ENCODE results near the gene ALCAM. TPM values are rescaled to one million over a fixed set of nuclear protein-coding genes. Genes with fewer than 3 reads are reported as not detected.
A peak's percentile ranks its signal among the peaks of the same experiment; 100 is the strongest.

Gene ALCAM
- total and polyA plus RNA-seq, 2 donors (not counting 1 experiment from before 2014, with no cell fraction given), result 168 to 188 TPM

DNA sequence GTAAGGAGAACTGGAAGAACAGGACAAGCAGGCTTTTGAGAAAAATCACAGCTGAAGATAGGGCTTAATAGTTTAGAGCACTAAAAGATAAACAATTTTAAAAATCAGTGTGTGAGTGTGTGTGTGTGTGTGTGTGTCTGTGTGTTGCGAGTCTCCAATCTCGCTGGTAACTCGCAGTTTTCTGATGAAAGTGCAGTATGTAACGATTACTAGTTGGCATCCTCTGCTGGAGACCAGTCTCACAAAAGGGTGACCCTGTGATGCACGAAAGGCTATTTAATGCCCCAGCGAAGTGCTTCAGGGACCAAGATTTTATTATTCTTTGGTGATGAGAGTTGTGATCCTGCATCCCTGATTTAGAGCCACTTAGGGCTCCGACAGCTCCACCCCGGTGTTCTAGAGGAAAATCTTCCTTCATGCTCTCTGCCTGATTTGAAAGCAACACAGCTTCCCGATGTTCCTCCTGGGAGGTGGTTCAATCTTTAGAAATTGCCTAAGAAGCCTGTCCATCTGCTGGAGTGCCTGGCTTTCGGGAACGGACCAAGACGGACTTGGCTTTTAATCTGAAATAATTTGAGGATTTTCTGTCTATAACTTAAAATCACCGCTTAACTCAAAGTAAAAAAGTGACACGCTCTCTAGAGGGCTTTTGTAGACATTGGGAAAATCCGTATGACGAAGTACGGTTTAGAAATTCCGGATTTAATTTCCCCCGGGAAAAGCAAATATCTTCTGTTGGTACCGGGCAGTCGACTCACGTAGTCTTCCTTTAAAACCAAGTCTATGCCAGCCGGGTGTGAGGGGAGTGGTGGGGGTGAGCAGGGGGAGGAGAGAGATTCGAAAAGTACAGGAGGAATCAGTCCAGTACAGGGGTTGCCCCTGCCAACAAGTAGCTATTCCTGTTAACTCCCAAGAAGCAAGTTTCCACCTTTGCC, 1.1 kb upstream of the ALCAM start:
- Histone ChIP-seq H4K20me1 (ENCODE audit: control insufficient read depth, extremely low read depth, insufficient read depth, low read length) (no peaks in the 10 kb centered on the region), H2AFZ (ENCODE audit: low read length) (peak overlapping the region; percentile 78), H3K36me3 (ENCODE audit: control insufficient read depth, insufficient read depth, low read length) (no peaks in the 10 kb centered on the region), H3K4me3 (replicated peaks in 1 of 4; ENCODE audit: control extremely low read depth in 1 of 4, insufficient read depth in 1 of 4, low read depth in 3 of 4, low read length in 4 of 4) (peak overlapping the region; percentile 61 to 89 (median 75)), H3K79me2 (ENCODE audit: control insufficient read depth, insufficient read depth, low read length) (peaks cover 38% of the 10 kb centered on the region), H3K9me3 (ENCODE audit: control insufficient read depth, insufficient read depth, low read depth, low read length) (no peaks in the 10 kb centered on the region), H3K27me3 (ENCODE audit: control insufficient read depth, insufficient read depth, low read length) (no peaks in the 10 kb centered on the region), H3K9ac (ENCODE audit: insufficient read depth, low read length) (peak overlapping the region; percentile 18), H3K4me2 (ENCODE audit: extremely low read depth, insufficient read depth, low read length) (peak overlapping the region; percentile 72), H3K27ac (ENCODE audit: insufficient read depth, low read length) (peak overlapping the region; percentile 85), H3K4me1 (ENCODE audit: control insufficient read depth, extremely low read depth, insufficient read depth, low read length) (peaks cover 6% of the 10 kb centered on the region)
- DNase-seq (ENCODE audit: low read depth in 2 of 2), result peak; percentile 66 to 77
- TF ChIP-seq EZH2 (IDR thresholded peaks at IDR 0.05; ENCODE audit: low read length, missing control alignments), result no peak
- TF ChIP-seq, protein P1, sequence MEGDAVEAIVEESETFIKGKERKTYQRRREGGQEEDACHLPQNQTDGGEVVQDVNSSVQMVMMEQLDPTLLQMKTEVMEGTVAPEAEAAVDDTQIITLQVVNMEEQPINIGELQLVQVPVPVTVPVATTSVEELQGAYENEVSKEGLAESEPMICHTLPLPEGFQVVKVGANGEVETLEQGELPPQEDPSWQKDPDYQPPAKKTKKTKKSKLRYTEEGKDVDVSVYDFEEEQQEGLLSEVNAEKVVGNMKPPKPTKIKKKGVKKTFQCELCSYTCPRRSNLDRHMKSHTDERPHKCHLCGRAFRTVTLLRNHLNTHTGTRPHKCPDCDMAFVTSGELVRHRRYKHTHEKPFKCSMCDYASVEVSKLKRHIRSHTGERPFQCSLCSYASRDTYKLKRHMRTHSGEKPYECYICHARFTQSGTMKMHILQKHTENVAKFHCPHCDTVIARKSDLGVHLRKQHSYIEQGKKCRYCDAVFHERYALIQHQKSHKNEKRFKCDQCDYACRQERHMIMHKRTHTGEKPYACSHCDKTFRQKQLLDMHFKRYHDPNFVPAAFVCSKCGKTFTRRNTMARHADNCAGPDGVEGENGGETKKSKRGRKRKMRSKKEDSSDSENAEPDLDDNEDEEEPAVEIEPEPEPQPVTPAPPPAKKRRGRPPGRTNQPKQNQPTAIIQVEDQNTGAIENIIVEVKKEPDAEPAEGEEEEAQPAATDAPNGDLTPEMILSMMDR (conservative IDR thresholded peaks at IDR 0.05 in 1 of 2, IDR thresholded peaks at IDR 0.05 in 1 of 2; ENCODE audit: low read depth in 1 of 2, low read length in 2 of 2), result peak in 1 of 2 donors; percentile 12

GRCh38 chr3:105367063-105367405, 325 bp downstream of the ALCAM start:
- Histone ChIP-seq H3K4me1 (ENCODE audit: control insufficient read depth, extremely low read depth, insufficient read depth, low read length) (peaks cover 6% of the 10 kb centered on the region), H3K79me2 (ENCODE audit: control insufficient read depth, insufficient read depth, low read length) (peaks cover 51% of the 10 kb centered on the region), H3K9ac (ENCODE audit: insufficient read depth, low read length) (peak overlapping the region; percentile 86), H3K27ac (ENCODE audit: insufficient read depth, low read length) (peak overlapping the region; percentile 85), H2AFZ (ENCODE audit: low read length) (peak overlapping the region; percentile 80), H3K27me3 (ENCODE audit: control insufficient read depth, insufficient read depth, low read length) (no peaks in the 10 kb centered on the region), H3K4me3 (replicated peaks in 1 of 4; ENCODE audit: control extremely low read depth in 1 of 4, insufficient read depth in 1 of 4, low read depth in 3 of 4, low read length in 4 of 4) (peak overlapping the region; percentile 59 to 98 (median 92)), H3K4me2 (ENCODE audit: extremely low read depth, insufficient read depth, low read length) (peak overlapping the region; percentile 89), H3K36me3 (ENCODE audit: control insufficient read depth, insufficient read depth, low read length) (no peaks in the 10 kb centered on the region), H4K20me1 (ENCODE audit: control insufficient read depth, extremely low read depth, insufficient read depth, low read length) (no peaks in the 10 kb centered on the region), H3K9me3 (ENCODE audit: control insufficient read depth, insufficient read depth, low read depth, low read length) (no peaks in the 10 kb centered on the region)
- TF ChIP-seq EZH2 (IDR thresholded peaks at IDR 0.05; ENCODE audit: low read length, missing control alignments), result no peak
- TF ChIP-seq, protein P1 (conservative IDR thresholded peaks at IDR 0.05 in 1 of 2, IDR thresholded peaks at IDR 0.05 in 1 of 2; ENCODE audit: low read depth in 1 of 2, low read length in 2 of 2), result no peak
- no peak for DNase-seq (ENCODE audit: low read depth in 2 of 2)

- peak; percentile 76 to 78 for DNase-seq (ENCODE audit: low read depth in 2 of 2)
- H3K9ac ChIP-seq (ENCODE audit: insufficient read depth, low read length), result peak overlapping the region; percentile 86
Measured at GRCh38 chr3:105367406-105368213, 901 bp downstream of the ALCAM start.

More at GRCh38 chr3:105367406-105368213, 901 bp downstream of the ALCAM start:
- no peaks in the 10 kb centered on the region for H3K27me3 ChIP-seq (ENCODE audit: control insufficient read depth, insufficient read depth, low read length)
- H3K9me3 ChIP-seq (ENCODE audit: control insufficient read depth, insufficient read depth, low read depth, low read length), result no peaks in the 10 kb centered on the region
- H3K4me2 ChIP-seq (ENCODE audit: extremely low read depth, insufficient read depth, low read length), result peak overlapping the region; percentile 89
- H3K27ac ChIP-seq (ENCODE audit: insufficient read depth, low read length), result peak overlapping the region; percentile 85
- H3K4me1 ChIP-seq (ENCODE audit: control insufficient read depth, extremely low read depth, insufficient read depth, low read length), result peaks cover 6% of the 10 kb centered on the region
- peaks cover 56% of the 10 kb centered on the region for H3K79me2 ChIP-seq (ENCODE audit: control insufficient read depth, insufficient read depth, low read length)
- peak overlapping the region; percentile 59 to 98 (median 92) for H3K4me3 ChIP-seq (replicated peaks in 1 of 4; ENCODE audit: control extremely low read depth in 1 of 4, insufficient read depth in 1 of 4, low read depth in 3 of 4, low read length in 4 of 4)
- H4K20me1 ChIP-seq (ENCODE audit: control insufficient read depth, extremely low read depth, insufficient read depth, low read length), result no peaks in the 10 kb centered on the region
- no peaks in the 10 kb centered on the region for H3K36me3 ChIP-seq (ENCODE audit: control insufficient read depth, insufficient read depth, low read length)
- H2AFZ ChIP-seq (ENCODE audit: low read length), result peak overlapping the region; percentile 80
- no peak for TF ChIP-seq EZH2 (IDR thresholded peaks at IDR 0.05; ENCODE audit: low read length, missing control alignments)
- TF ChIP-seq, protein P1 (conservative IDR thresholded peaks at IDR 0.05 in 1 of 2, IDR thresholded peaks at IDR 0.05 in 1 of 2; ENCODE audit: low read depth in 1 of 2, low read length in 2 of 2), result peak in 1 of 2 donors; percentile 27
